Mesenchymal stem cell (in vitro differentiated cells and primary cell): ENCODE data around the gene PRKCA.
A peak's percentile ranks its signal among the peaks of the same experiment; 100 is the strongest.
"Not testable (repeated sequence)": the region's sequence is repeated elsewhere in the genome, so short reads cannot be mapped to it uniquely, and the experiment has no call there.

Experiments
- DNase-seq: peaks from one replicate; pipeline ENCODE4 v3.0.0-alpha.2; 2013
- H2AFZ ChIP-seq: one replicate; pipeline ENCODE4 v1.6.1; 2013; ENCODE audit warnings: low read depth, mild to moderate bottlenecking, control low read depth, inconsistent platforms, low read length, moderate library complexity
- H2AK5ac ChIP-seq: 2 replicates; pipeline ENCODE4 v1.6.1; 2013; ENCODE audit warnings: low read length, moderate library complexity, mild to moderate bottlenecking, inconsistent platforms; ENCODE audit not compliant: severe bottlenecking
- H2BK120ac ChIP-seq: one replicate; pipeline ENCODE4 v1.6.1; 2013; ENCODE audit warnings: low read depth, mild to moderate bottlenecking, inconsistent platforms, low read length, moderate library complexity
- H2BK12ac ChIP-seq, 2 experiments: one replicate each; pipeline ENCODE4 v1.6.1; 2013; ENCODE audit warnings: inconsistent platforms in 2 of 2, low read length in 2 of 2, mild to moderate bottlenecking in 2 of 2, moderate library complexity in 2 of 2, control low read depth in 1 of 2
- H2BK15ac ChIP-seq: one replicate; pipeline ENCODE4 v1.6.1; 2013; ENCODE audit warnings: mild to moderate bottlenecking, low read depth, inconsistent platforms; ENCODE audit not compliant: poor library complexity, severe bottlenecking
- H2BK5ac ChIP-seq: 2 replicates; pipeline ENCODE4 v1.6.1; 2013; ENCODE audit warnings: low read depth, mild to moderate bottlenecking, low read length, control low read depth, inconsistent platforms; ENCODE audit not compliant: poor library complexity, severe bottlenecking
- H3K14ac ChIP-seq, 2 experiments: one replicate each; pipeline ENCODE4 v1.6.1; 2013; ENCODE audit warnings: inconsistent platforms in 2 of 2, low read length in 2 of 2, control low read depth in 1 of 2, mild to moderate bottlenecking in 1 of 2, moderate library complexity in 1 of 2
- H3K18ac ChIP-seq, 2 experiments: one replicate each; pipeline ENCODE4 v1.6.1; 2013; ENCODE audit warnings: inconsistent platforms in 2 of 2, low read length in 2 of 2, control low read depth in 1 of 2, low read depth in 1 of 2, mild to moderate bottlenecking in 1 of 2
- H3K23ac ChIP-seq, 2 experiments: one replicate each; pipeline ENCODE4 v1.6.1; 2013; ENCODE audit warnings: inconsistent platforms in 2 of 2, low read length in 2 of 2, mild to moderate bottlenecking in 2 of 2, moderate library complexity in 2 of 2, control low read depth in 1 of 2
- H3K27ac ChIP-seq: 2 replicates; pipeline ENCODE4 v1.5.1; 2013; ENCODE audit warnings: mild to moderate bottlenecking, moderate library complexity, low read length, control low read depth, inconsistent platforms; ENCODE audit not compliant: poor library complexity, severe bottlenecking
- H3K27me3 ChIP-seq, 2 experiments: 2 replicates each; pipeline versions ENCODE4 v1.6.1 to v1.7.0; 2013; ENCODE audit warnings: low read length in 2 of 2, mild to moderate bottlenecking in 2 of 2, moderate library complexity in 2 of 2, control low read depth in 1 of 2, inconsistent platforms in 1 of 2; ENCODE audit not compliant: control insufficient read depth in 1 of 2, insufficient read depth in 1 of 2
- H3K36me3 ChIP-seq, 2 experiments: 2 replicates each; pipeline versions ENCODE4 v1.6.1 to v1.7.0; 2013; ENCODE audit warnings: low read length in 2 of 2, control low read depth in 1 of 2, inconsistent platforms in 1 of 2, low read depth in 1 of 2, mild to moderate bottlenecking in 1 of 2; ENCODE audit not compliant: insufficient read depth in 2 of 2, control insufficient read depth in 1 of 2
- H3K4ac ChIP-seq, 2 experiments: one replicate each; pipeline ENCODE4 v1.6.1; 2013; ENCODE audit warnings: inconsistent platforms in 2 of 2, low read length in 2 of 2, mild to moderate bottlenecking in 2 of 2, moderate library complexity in 2 of 2, control low read depth in 1 of 2, low read depth in 1 of 2
- H3K4me1 ChIP-seq: 2 replicates; pipeline ENCODE4 v1.6.1; 2013; ENCODE audit warnings: low read depth, low read length, control low read depth; ENCODE audit not compliant: control insufficient read depth, insufficient read depth
- H3K4me2 ChIP-seq: 2 replicates; pipeline ENCODE4 v1.6.1; 2013; ENCODE audit warnings: low read length, mild to moderate bottlenecking, inconsistent platforms; ENCODE audit not compliant: poor library complexity, severe bottlenecking
- H3K4me3 ChIP-seq, 2 experiments: 2 replicates each; pipeline versions ENCODE4 v1.5.1 to v1.7.0; 2013; ENCODE audit warnings: low read length in 2 of 2, mild to moderate bottlenecking in 2 of 2, control low read depth in 1 of 2, low read depth in 1 of 2; ENCODE audit not compliant: insufficient read depth in 1 of 2
- H3K79me1 ChIP-seq: replicated peaks from 2 replicates; pipeline ENCODE4 v1.6.1; 2013; ENCODE audit warnings: mild to moderate bottlenecking, control low read depth, low read length, inconsistent platforms; ENCODE audit not compliant: poor library complexity, severe bottlenecking
- H3K9ac ChIP-seq: 2 replicates; pipeline ENCODE4 v1.7.0; 2013; ENCODE audit warnings: mild to moderate bottlenecking, low read length, moderate library complexity
- H3K9me3 ChIP-seq: 2 replicates; pipeline ENCODE4 v1.7.0; 2013; ENCODE audit warnings: mild to moderate bottlenecking, low read length; ENCODE audit not compliant: control insufficient read depth
- H4K8ac ChIP-seq: one replicate; pipeline ENCODE4 v1.6.1; 2013; ENCODE audit warnings: inconsistent platforms, mild to moderate bottlenecking, low read length, moderate library complexity
- H4K91ac ChIP-seq: one replicate; pipeline ENCODE4 v1.6.1; 2013; ENCODE audit warnings: mild to moderate bottlenecking, low read length, inconsistent platforms
- WGBS: methylation state at CpG from one replicate; pipeline ENCODE4 v1.1.7; 2013; ENCODE audit warnings: mixed read lengths; 5-methylcytosine and 5-hydroxymethylcytosine counted together

PRKCA gene

GRCh38 chr17:66711401-66711800 is 409.0 kb downstream of the PRKCA start:
- no peak overlapping the region for H2BK120ac ChIP-seq
- no peak overlapping the region for H3K23ac ChIP-seq
- H3K27ac ChIP-seq = peak overlapping the region; percentile 31
- H2AFZ ChIP-seq = no peak overlapping the region
- no peak overlapping the region for H2AK5ac ChIP-seq
- H3K79me1 ChIP-seq = peaks cover 5% of the 10 kb centered on the region
- no peak overlapping the region for H4K91ac ChIP-seq
- no peak overlapping the region for H3K14ac ChIP-seq
- H2BK15ac ChIP-seq = no peak overlapping the region
- H2BK12ac ChIP-seq = no peak overlapping the region
- 86% methylated on average over 6 of the region's 8 CpGs for WGBS
- no peak overlapping the region for H3K9ac ChIP-seq
- no peak overlapping the region for H3K4me2 ChIP-seq
- no peaks in the 10 kb centered on the region for H3K27me3 ChIP-seq
- peaks cover 0 to 11% of the 10 kb centered on the region in 2 experiments for H3K36me3 ChIP-seq
- DNase-seq = no peak
- H3K4ac ChIP-seq = no peak overlapping the region
- no peak overlapping the region for H3K18ac ChIP-seq
- no peak overlapping the region for H4K8ac ChIP-seq
- H2BK5ac ChIP-seq = no peak overlapping the region
- no peaks in the 10 kb centered on the region for H3K9me3 ChIP-seq
- no peak overlapping the region for H3K4me3 ChIP-seq
- H3K4me1 ChIP-seq = peaks cover 24% of the 10 kb centered on the region

- no peak overlapping the region for H2BK15ac ChIP-seq
- H3K4me1 ChIP-seq = peaks cover 24% of the 10 kb centered on the region
- H3K36me3 ChIP-seq = peaks cover 0 to 13% of the 10 kb centered on the region in 2 experiments
- no peak overlapping the region for H2AK5ac ChIP-seq
- DNase-seq = no peak
- no peak overlapping the region for H4K8ac ChIP-seq
- no peak overlapping the region for H2BK12ac ChIP-seq
- no peak overlapping the region for H3K4me2 ChIP-seq
- H3K23ac ChIP-seq = no peak overlapping the region
- no peaks in the 10 kb centered on the region for H3K27me3 ChIP-seq
- no peak overlapping the region for H2BK5ac ChIP-seq
- H3K4me3 ChIP-seq = no peak overlapping the region
- peaks cover 6% of the 10 kb centered on the region for H3K79me1 ChIP-seq
- H3K9ac ChIP-seq = no peak overlapping the region
- 51% methylated on average over 2 of the region's 2 CpGs for WGBS
- H3K14ac ChIP-seq = no peak overlapping the region
- H3K9me3 ChIP-seq = no peaks in the 10 kb centered on the region
- no peak overlapping the region for H2AFZ ChIP-seq
- no peak overlapping the region for H3K18ac ChIP-seq
- H4K91ac ChIP-seq = no peak overlapping the region
- peak overlapping the region; percentile 76 for H3K27ac ChIP-seq
- H2BK120ac ChIP-seq = no peak overlapping the region
- H3K4ac ChIP-seq = no peak overlapping the region
Measured at GRCh38 chr17:66711881-66712321, 409.5 kb downstream of the PRKCA start.

- Histone ChIP-seq H3K4me2 (no peak overlapping the region), H3K27me3 (no peaks in the 10 kb centered on the region)
Measured at GRCh38 chr17:66712453-66712852, 410.0 kb downstream of the PRKCA start.

GRCh38 chr17:66713021-66713532 is 410.7 kb downstream of the PRKCA start:
- not testable (repeated sequence) for H4K8ac ChIP-seq, H2AFZ ChIP-seq, H2BK120ac ChIP-seq, H2BK15ac ChIP-seq, H3K4me3 ChIP-seq, H3K79me1 ChIP-seq, H3K27me3 ChIP-seq, H2AK5ac ChIP-seq, H2BK12ac ChIP-seq, H3K9ac ChIP-seq, H3K4ac ChIP-seq, DNase-seq, H3K14ac ChIP-seq, H4K91ac ChIP-seq, H3K9me3 ChIP-seq, H2BK5ac ChIP-seq, H3K23ac ChIP-seq, H3K18ac ChIP-seq
- WGBS = 95% methylated on average over 11 of the region's 13 CpGs
- Histone ChIP-seq H3K36me3 (peaks cover 0 to 13% of the 10 kb centered on the region in 2 experiments), H3K27ac (peak overlapping the region; percentile 16), H3K4me1 (peaks cover 30% of the 10 kb centered on the region), H3K4me2 (peak overlapping the region; percentile 12)

More at GRCh38 chr17:66712453-66712852, 410.0 kb downstream of the PRKCA start:
- no peaks in the 10 kb centered on the region for H3K9me3 ChIP-seq
- no peak overlapping the region for H3K4me3 ChIP-seq
- H2AK5ac ChIP-seq = peak overlapping the region; percentile 90
- H4K8ac ChIP-seq = no peak overlapping the region
- H3K4me1 ChIP-seq = peaks cover 26% of the 10 kb centered on the region
- H4K91ac ChIP-seq = no peak overlapping the region
- H3K36me3 ChIP-seq = peaks cover 0 to 13% of the 10 kb centered on the region in 2 experiments
- H2AFZ ChIP-seq = no peak overlapping the region
- H3K18ac ChIP-seq = no peak overlapping the region
- H2BK5ac ChIP-seq = no peak overlapping the region
- H3K4ac ChIP-seq = no peak overlapping the region
- no peak overlapping the region for H3K14ac ChIP-seq
- WGBS = 69% methylated on average over 2 of the region's 3 CpGs
- peak overlapping the region; percentile 76 for H3K27ac ChIP-seq
- no peak for DNase-seq
- H2BK120ac ChIP-seq = no peak overlapping the region
- no peak overlapping the region for H2BK15ac ChIP-seq
- H3K9ac ChIP-seq = no peak overlapping the region
- no peak overlapping the region for H2BK12ac ChIP-seq
- H3K23ac ChIP-seq = no peak overlapping the region
- peaks cover 6% of the 10 kb centered on the region for H3K79me1 ChIP-seq
